Skeletal muscle satellite cell (primary cell): ENCODE measurements around the gene TRIM21.
"Not testable (repeated sequence)": the region's sequence is repeated elsewhere in the genome, so short reads cannot be mapped to it uniquely, and the experiment has no call there.

Experiments
- H3K27me3 ChIP-seq: 2 replicates; pipeline ENCODE4 v1.7.0; 2013; ENCODE audit warnings: low read length; ENCODE audit not compliant: control insufficient read depth, insufficient read depth
- H3K36me3 ChIP-seq: 2 replicates; pipeline ENCODE4 v1.7.0; 2013; ENCODE audit warnings: mild to moderate bottlenecking, control low read depth, low read length; ENCODE audit not compliant: insufficient read depth
- H3K4me1 ChIP-seq: 2 replicates; pipeline ENCODE4 v1.7.0; 2013; ENCODE audit warnings: low read length; ENCODE audit not compliant: control insufficient read depth, insufficient read depth
- H3K4me2 ChIP-seq: 2 replicates; pipeline ENCODE4 v1.7.0; 2013; ENCODE audit warnings: mild to moderate bottlenecking, low read length
- H3K4me3 ChIP-seq: 2 replicates; pipeline ENCODE4 v1.7.0; 2013; ENCODE audit warnings: low read length
- H3K9ac ChIP-seq: 2 replicates; pipeline ENCODE4 v1.7.0; 2013; ENCODE audit warnings: mild to moderate bottlenecking, low read depth, low read length, moderate library complexity
- H3K9me3 ChIP-seq: replicated peaks from 2 replicates; pipeline ENCODE4 v1.7.0; 2013; ENCODE audit warnings: mild to moderate bottlenecking, control low read depth, low read length

Gene TRIM21

GRCh38 chr11:4385978-4386740, 7.3 kb downstream of the TRIM21 start:
- Histone ChIP-seq H3K27me3 (no peaks in the 10 kb centered on the region), H3K36me3 (peaks cover 34% of the 10 kb centered on the region)

GRCh38 chr11:4381901-4382300, 11.6 kb downstream of the TRIM21 start:
- Histone ChIP-seq H3K9me3 (no peaks in the 10 kb centered on the region), H3K4me3 (no peak overlapping the region), H3K4me1 (no peaks in the 10 kb centered on the region), H3K36me3 (peaks cover 16% of the 10 kb centered on the region), H3K4me2 (no peak overlapping the region), H3K9ac (no peak overlapping the region), H3K27me3 (peaks cover 10% of the 10 kb centered on the region)

More at GRCh38 chr11:4385978-4386740, 7.3 kb downstream of the TRIM21 start:
- Histone ChIP-seq H3K4me1 (no peaks in the 10 kb centered on the region), H3K9ac (no peak overlapping the region), H3K4me2 (no peak overlapping the region), H3K9me3 (no peaks in the 10 kb centered on the region), H3K4me3 (no peak overlapping the region)

- no peaks in the 10 kb centered on the region for H3K4me1 ChIP-seq
- H3K9ac ChIP-seq: no peak overlapping the region
- H3K4me2 ChIP-seq: no peak overlapping the region
- peaks cover 16% of the 10 kb centered on the region for H3K27me3 ChIP-seq
- no peak overlapping the region for H3K4me3 ChIP-seq
- H3K9me3 ChIP-seq: no peaks in the 10 kb centered on the region
- no peaks in the 10 kb centered on the region for H3K36me3 ChIP-seq
Measured at GRCh38 chr11:4375431-4376140, 17.9 kb downstream of the TRIM21 start.

GRCh38 chr11:4370166-4370565, 23.3 kb downstream of the TRIM21 start:
- no peak overlapping the region for H3K4me3 ChIP-seq
- no peaks in the 10 kb centered on the region for H3K4me1 ChIP-seq
- no peaks in the 10 kb centered on the region for H3K9me3 ChIP-seq
- no peak overlapping the region for H3K9ac ChIP-seq
- H3K4me2 ChIP-seq: no peak overlapping the region
- H3K36me3 ChIP-seq: no peaks in the 10 kb centered on the region
- H3K27me3 ChIP-seq: peaks cover under 1% of the 10 kb centered on the region

DNA sequence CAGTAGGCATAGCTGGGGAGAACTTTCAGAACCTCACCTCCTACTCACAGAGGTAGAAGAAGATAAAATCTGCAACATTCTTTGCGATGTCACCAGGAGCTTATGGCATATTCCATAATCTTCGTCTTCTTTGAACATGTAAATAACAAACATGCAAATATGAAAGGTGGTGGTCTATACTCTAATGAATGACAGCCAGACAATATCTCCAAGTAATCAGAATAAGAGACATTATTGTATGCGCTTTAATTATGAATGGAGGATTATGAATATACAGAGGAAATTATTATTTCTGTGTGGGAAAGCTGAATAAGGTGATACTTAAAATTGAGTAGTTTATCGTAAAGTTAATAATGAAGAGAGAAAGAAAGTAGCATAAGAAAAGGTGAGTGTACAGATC, 25.2 kb downstream of the TRIM21 start, which contains the start of gene OR52B4:
Gene OR52B4, minus strand, starts transcription at position 101 of the 400 bp plus-strand sequence. Its CDS starts 91 bp downstream, at position 10.
- Histone ChIP-seq H3K27me3 (no peaks in the 10 kb centered on the region), H3K4me3 (no peak within 1 kb of the TSS), H3K4me2 (no peak within 1 kb of the TSS), H3K36me3 (no peaks in the 10 kb centered on the region), H3K9ac (no peak within 1 kb of the TSS), H3K4me1 (no peaks in the 10 kb centered on the region), H3K9me3 (no peaks in the 10 kb centered on the region)

- not testable (repeated sequence) for H3K27me3 ChIP-seq, H3K9me3 ChIP-seq, H3K4me3 ChIP-seq, H3K9ac ChIP-seq, H3K4me2 ChIP-seq, H3K4me1 ChIP-seq, H3K36me3 ChIP-seq
Measured at GRCh38 chr11:4348142-4348541, 45.4 kb downstream of the TRIM21 start.

DNA sequence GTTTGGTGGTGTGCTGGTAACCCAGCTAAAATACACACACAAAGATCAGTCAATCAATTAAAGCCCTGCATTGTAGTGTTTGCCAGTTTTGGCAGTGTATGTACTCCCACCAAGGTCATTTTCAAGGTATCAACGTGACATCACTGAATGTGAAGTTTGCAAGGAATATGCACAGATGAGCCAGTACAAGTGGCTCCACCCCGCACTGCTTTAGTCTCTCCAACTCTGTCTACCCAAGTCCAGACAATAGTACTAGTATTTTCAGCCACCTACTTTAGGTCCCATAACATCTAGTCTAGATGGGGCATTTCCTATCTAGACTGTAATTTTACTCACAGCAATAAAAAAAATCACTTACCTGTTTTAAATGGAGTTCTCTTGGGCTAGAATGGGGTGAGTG, 48.1 kb downstream of the TRIM21 start:
- H3K9me3 ChIP-seq, H3K9ac ChIP-seq, H3K4me2 ChIP-seq, H3K27me3 ChIP-seq, H3K4me1 ChIP-seq, H3K4me3 ChIP-seq, H3K36me3 ChIP-seq: not testable (repeated sequence)
